Thyroid gland (tissue), 4 donors: ENCODE data around the gene ZNF618. TPM values are rescaled to one million over a fixed set of nuclear protein-coding genes. Genes with fewer than 3 reads are reported as not detected.
A peak's percentile ranks its signal among the peaks of the same experiment; 100 is the strongest.

ENCODE experiments used
- DNase-seq, 2 donors: peaks; one replicate each; pipeline ENCODE4 v3.0.0-alpha.2; 2019
- H3K27ac ChIP-seq, 3 donors: fragments of 200-600 bp; sonication (generic); 1 replicate in 2 of 3; 2 replicates in 1 of 3; pipeline ENCODE4 v1.5.1; 2016 to 2019; ENCODE audit warnings: mild to moderate bottlenecking in 1 of 3, moderate library complexity in 1 of 3
- H3K27me3 ChIP-seq: fragments of 200-600 bp; sonication (generic); one replicate; pipeline ENCODE4 v1.5.1; 2019
- H3K36me3 ChIP-seq, 2 donors: fragments of 200-600 bp; sonication (generic); one replicate each; pipeline ENCODE4 v1.5.1; 2016 to 2019
- H3K4me1 ChIP-seq, 2 donors: fragments of 200-600 bp; sonication (generic); one replicate each; pipeline ENCODE4 v1.5.1; 2017 to 2019
- H3K4me3 ChIP-seq, 3 donors: fragments of 200-600 bp; sonication (generic); replicated peaks in 1 of 3; 1 replicate in 2 of 3; 2 replicates in 1 of 3; pipeline ENCODE4 v1.5.1; 2016; ENCODE audit warnings: mild to moderate bottlenecking in 1 of 3
- H3K9me3 ChIP-seq: fragments of 200-600 bp; sonication (generic); one replicate; pipeline ENCODE4 v1.5.1; 2017
- CTCF ChIP-seq, 6 experiments: fragments of 200-600 bp in 3 of 6; fragments of 450-650 bp in 3 of 6; sonication (generic) in 3 of 6; IDR thresholded peaks; one replicate each; pipeline ENCODE4 v1.5.1; 2016 to 2019; ENCODE audit warnings: antibody characterized with exemption in 6 of 6, mild to moderate bottlenecking in 2 of 6, inconsistent platforms in 1 of 6, moderate library complexity in 1 of 6
- POLR2A ChIP-seq, 2 donors: fragments of 450-650 bp; IDR thresholded peaks; one replicate each; pipeline ENCODE4 v1.6.1; 2017; ENCODE audit warnings: antibody characterized with exemption in 2 of 2, mild to moderate bottlenecking in 2 of 2, moderate library complexity in 1 of 2
- WGBS, 2 donors: methylation state at CpG; one replicate each; pipeline ENCODE4 v1.1.5; 2017; 5-methylcytosine and 5-hydroxymethylcytosine counted together
- intact Hi-C: fragments of 100-400 bp; cut with DNase I; formaldehyde crosslinking; loops from one replicate; pipeline ENCODE4 v1.15.1; 2023
- total RNA-seq, 4 donors: library from RNA; depleted of rRNA; stranded (reverse); fragments of >200 nt; gene quantifications; one replicate each; pipeline ENCODE4 v1.2.3, GENCODE V29; 2016

Gene ZNF618
- total RNA-seq, 4 donors from 2014 or later: 9.9 to 17.5 (median 15.5) TPM

GRCh38 chr9:113989017-113989713, 113.1 kb downstream of the ZNF618 start:
- no peaks in the 10 kb centered on the region for H3K36me3 ChIP-seq
- TF ChIP-seq CTCF (IDR thresholded peaks at IDR 0.05) (no peak), POLR2A (IDR thresholded peaks at IDR 0.05) (no peak)
- H3K27ac ChIP-seq: no peak overlapping the region
- DNase-seq: peak in 1 of 2 donors; percentile 15
- intact Hi-C loops: no loop called here
- no peaks in the 10 kb centered on the region for H3K27me3 ChIP-seq
- H3K4me3 ChIP-seq: no peak overlapping the region
- no peaks in the 10 kb centered on the region for H3K9me3 ChIP-seq
- peaks cover 29 to 45% of the 10 kb centered on the region in 2 donors for H3K4me1 ChIP-seq
- WGBS, 2 donors: 78 to 91% methylated on average over 11 to 12 of the region's 12 CpGs

DNA sequence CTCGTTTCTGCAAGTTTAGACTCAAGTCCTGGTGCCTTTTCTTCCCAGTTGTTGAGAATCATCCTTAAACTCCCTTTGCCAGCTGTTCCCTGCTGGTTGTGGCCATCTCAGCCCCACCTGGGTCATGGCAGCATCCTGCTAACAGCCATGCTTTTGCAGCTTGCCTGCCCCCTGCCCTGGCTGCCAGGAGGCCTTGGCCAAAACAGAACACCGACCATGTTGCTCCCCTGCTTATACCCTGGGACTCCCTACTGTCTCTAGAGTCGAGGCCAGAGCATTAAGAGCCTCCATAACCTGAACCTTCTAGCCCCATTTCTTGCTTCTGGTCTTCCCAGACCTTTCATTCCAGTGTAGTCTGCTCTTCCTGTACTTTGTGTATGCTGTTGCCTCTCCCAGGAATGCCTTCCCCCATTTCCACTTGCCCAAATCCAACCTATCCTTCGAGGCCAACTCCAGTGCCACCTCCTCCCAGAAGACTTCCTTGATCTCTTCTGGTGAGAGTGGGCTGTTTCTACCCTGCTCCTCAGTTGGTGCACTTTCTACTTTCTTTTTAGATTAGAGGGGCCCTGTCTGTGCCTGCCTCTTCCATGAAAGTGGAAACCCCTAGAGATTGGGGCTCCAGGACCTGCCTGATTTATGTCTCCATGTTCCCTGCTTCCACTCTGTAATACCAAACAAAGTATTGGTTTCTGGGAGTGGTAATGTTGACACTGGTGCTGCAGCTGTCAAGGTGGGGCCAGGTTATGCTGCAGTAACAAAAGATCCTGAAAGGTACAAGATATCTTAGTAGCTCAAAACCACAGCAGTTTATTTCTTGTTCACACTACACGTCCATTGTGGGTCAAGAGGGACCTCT, 113.8 kb downstream of the ZNF618 start:
- H3K9me3 ChIP-seq: no peaks in the 10 kb centered on the region
- 87 to 88% methylated on average over 5 of the region's 5 CpGs for WGBS, 2 donors
- peaks cover 34 to 50% of the 10 kb centered on the region in 2 donors for H3K4me1 ChIP-seq
- H3K27ac ChIP-seq: no peak overlapping the region
- no peaks in the 10 kb centered on the region for H3K36me3 ChIP-seq
- no peaks in the 10 kb centered on the region for H3K27me3 ChIP-seq
- intact Hi-C loops: loop anchor here (10.0 kb wide), 1 partner anchor 115 kb away; the partner anchor contains the start of gene ZNF618
- DNase-seq: no peak
- no peak overlapping the region for H3K4me3 ChIP-seq
- TF ChIP-seq POLR2A (IDR thresholded peaks at IDR 0.05) (no peak), CTCF (IDR thresholded peaks at IDR 0.05) (no peak)

DNA sequence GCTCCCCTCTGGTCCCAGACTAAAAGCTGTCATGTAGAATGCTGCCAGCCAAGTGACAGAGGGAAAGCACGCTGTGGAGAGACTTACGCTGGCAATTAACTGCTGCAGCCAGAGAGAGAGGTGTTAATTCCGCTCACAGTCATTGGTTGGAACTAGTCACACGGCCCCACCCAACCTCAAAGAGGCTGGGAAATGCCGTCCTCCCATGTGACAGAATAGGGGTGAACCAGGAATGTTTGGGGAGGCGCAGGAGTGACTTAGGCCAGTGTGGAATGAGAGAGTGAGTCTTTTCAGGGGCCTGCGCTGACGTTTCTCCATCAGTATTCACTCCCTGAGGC, 114.4 kb downstream of the ZNF618 start:
- Histone ChIP-seq H3K27ac (no peak overlapping the region), H3K9me3 (no peaks in the 10 kb centered on the region), H3K4me1 (peaks cover 34 to 50% of the 10 kb centered on the region in 2 donors), H3K27me3 (no peaks in the 10 kb centered on the region), H3K36me3 (no peaks in the 10 kb centered on the region), H3K4me3 (no peak overlapping the region)
- intact Hi-C loops: loop anchor here (10.0 kb wide), 1 partner anchor 116 kb away; the partner anchor contains the start of gene ZNF618
- WGBS, 2 donors: 81 to 91% methylated on average over 8 of the region's 8 CpGs
- TF ChIP-seq POLR2A (IDR thresholded peaks at IDR 0.05) (no peak), CTCF (IDR thresholded peaks at IDR 0.05) (no peak)
- DNase-seq: no peak

GRCh38 chr9:113990975-113991471, 114.9 kb downstream of the ZNF618 start:
- H3K27ac ChIP-seq: no peak overlapping the region
- 47 to 52% methylated on average over 3 to 4 of the region's 5 CpGs for WGBS, 2 donors
- peak; percentile 79 to 85 for DNase-seq
- peaks cover 34 to 50% of the 10 kb centered on the region in 2 donors for H3K4me1 ChIP-seq
- TF ChIP-seq CTCF (IDR thresholded peaks at IDR 0.05) (no peak), POLR2A (IDR thresholded peaks at IDR 0.05) (no peak)
- no peak overlapping the region for H3K4me3 ChIP-seq
- no peaks in the 10 kb centered on the region for H3K27me3 ChIP-seq
- intact Hi-C loops: loop anchor here (10.0 kb wide), 1 partner anchor 116 kb away; the partner anchor contains the start of gene ZNF618
- no peaks in the 10 kb centered on the region for H3K9me3 ChIP-seq
- H3K36me3 ChIP-seq: no peaks in the 10 kb centered on the region
